Cerebellar nuclear complex (tissue), 1 donor: ENCODE measurements around the gene EMP2.
"Not testable (repeated sequence)": the region's sequence is repeated elsewhere in the genome, so short reads cannot be mapped to it uniquely, and the experiment has no call there.

ENCODE experiments used
- DNase-seq, 2 experiments: peaks; one replicate each; lab custom pipeline; 2025; lab: John Stamatoyannopoulos, UW

The EMP2 gene

DNA sequence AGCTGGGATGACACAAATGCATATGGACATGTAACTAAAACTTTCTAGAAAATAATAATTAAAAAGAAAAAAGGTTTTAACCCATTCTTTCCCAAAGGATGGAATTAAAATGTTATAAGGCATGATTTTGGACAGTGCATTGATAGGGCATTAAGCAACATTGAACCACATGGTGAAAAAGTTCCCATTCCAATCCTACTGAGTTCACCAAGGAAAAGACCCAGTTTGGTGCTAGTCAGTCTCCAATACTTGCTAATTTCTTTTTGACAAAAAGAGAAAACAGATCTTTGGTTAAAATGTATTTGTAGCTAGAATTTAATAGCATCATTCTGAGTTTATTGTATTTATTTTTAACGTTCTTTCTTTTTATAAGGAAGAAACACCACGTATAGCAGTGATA lies 28.1 kb downstream of the EMP2 start:
- no peak for DNase-seq

DNA sequence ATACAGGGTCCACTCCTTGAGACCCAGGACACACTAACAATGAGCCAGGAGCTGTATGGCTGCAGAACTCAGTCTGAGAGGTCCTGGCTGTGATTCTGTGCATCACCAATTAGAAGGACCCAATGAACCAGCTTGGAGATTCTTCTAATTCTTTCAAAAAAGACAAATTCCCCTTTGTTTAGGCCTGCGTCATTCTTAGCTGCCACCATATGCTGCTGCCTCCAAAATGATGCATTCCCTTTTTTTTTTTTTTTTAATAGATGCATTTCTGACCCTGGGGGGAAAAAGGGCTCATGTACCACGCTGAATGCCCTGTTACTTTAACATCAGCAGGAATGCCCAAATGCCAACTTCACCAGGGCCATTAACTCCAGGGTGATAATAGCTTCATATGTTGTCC lies 28.5 kb downstream of the EMP2 start:
- no peak for DNase-seq

DNA sequence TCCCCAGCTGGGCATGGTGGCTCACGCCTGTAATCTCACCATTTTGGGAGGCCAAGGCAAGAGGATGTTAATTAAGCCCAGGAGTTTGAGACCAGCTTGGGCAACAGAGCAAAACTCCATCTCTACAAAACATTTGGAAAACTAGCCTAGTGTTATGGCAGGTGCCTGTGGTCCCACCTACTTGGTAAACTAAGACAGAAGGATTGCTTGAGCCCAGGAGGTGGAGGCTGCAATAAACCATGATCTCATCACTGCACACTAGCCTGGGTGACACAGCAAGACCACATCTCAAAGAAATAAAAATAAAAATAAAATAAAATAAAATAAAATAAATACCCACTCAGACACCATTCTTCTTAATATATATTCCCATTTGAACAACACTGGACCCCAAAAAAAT lies 32.0 kb downstream of the EMP2 start:
- DNase-seq = no peak

DNA sequence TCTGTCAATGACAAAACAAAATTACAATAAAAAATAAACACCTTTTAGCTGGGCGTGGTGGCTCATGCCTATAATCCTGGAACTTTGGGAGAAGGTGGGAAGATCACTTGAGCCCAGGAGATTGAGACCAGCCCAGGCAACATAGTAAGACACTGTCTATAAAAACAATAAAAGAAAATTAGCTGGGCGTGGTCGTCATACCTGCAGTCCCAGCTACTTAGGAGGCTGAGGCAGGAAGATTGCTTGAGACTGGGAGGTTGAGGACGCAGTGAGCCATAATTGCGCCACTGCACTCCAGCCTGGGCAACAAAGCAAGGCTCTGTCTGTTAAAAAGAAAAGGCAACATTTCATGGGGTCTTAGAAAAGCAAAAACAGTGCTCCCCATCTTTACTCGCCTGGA lies 32.7 kb downstream of the EMP2 start:
- no peak for DNase-seq

DNA sequence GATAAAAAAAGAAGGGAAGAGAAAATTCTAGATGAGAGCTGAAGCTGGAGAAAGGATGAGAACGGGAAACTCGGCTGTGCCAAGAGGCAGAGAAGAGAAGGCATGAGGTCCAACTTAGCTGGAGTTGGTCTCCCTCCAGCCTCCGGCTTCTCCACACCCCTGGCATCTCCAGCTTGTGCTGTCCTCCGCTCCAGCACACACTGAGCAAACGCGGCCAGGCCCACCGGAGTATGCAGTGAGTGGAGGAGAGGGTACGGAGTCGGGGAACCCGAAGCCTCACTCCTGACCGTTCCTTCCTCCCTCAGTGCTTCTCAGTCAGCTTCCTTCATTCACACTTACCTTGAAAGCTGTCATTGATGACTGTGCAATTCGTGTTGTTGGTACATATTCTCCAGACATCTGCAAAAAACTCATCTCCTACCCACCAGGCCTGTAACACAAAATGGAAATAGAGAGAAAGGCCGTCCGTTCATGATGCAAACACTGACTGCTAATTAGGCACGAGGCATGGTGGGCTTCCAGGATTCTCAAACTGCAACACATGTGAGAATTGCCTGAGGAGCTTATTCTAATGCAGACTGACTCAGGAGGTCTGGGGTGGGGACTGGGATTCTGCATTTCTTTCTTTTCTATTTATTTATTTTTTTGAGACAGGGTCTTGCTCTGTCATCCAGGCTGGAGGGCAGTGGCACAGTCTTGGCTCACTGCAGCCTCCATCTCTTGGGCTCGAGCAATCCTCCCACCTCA lies 37.0 kb downstream of the EMP2 start:
- no peak for DNase-seq

DNA sequence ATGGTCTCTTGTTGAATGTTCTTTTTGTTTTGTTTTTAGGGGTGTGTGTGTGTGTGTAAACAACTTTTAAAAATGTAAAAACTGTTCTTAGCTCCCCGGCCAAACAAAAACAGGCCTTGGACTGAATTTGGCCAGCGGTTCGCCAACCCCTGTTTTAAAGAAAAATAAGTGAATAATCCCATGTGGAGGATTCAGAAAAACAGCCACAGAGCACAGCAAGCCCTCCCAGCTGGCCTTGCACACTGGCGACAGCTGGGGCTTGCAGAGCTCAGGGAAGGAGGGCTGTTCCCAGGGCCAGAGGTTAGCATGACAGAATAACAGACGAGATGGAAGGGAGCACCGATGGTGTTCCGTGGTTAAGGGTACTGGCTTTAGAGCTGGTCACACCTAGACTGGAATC lies 39.0 kb downstream of the EMP2 start:
- no peak for DNase-seq

DNA sequence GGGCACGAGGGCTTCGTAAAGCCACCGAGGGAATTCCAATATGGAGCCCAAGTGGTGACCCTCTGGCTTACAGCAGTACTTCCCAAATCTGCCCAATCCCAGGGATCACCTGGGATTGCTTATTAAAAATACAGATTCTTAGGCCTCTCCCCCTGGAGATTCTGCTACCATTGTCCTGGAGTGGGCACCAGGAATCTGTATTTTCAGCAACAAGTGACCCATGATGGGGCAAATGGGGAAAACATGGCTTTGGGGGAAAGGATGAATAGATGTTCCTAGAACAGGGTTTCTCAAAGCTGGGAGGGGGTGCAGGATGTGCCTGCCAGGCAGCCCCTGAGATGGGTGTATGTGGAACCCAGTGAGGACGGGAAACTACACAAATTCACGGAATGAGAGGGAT lies 40.6 kb downstream of the EMP2 start:
- no peak for DNase-seq

DNA sequence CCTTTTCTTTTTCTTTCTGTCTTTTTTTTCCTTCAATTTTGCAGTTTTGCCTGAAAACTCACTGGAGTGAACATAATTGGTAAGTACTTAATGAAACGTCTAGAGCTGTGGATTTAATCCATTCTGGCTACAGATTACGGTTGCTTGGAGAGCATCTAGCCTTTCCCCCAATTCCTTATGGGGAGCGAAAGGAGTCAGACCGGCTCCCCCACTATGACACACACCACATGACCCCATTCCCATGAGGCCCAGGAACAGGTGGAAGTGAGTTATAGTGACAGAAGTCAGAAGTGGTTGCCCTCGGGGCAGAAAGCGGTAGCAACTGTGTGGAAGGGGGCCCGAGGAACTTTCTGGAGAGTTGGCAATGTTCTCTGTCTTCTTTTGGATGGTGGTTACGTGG lies 41.2 kb downstream of the EMP2 start:
- DNase-seq = no peak

DNA sequence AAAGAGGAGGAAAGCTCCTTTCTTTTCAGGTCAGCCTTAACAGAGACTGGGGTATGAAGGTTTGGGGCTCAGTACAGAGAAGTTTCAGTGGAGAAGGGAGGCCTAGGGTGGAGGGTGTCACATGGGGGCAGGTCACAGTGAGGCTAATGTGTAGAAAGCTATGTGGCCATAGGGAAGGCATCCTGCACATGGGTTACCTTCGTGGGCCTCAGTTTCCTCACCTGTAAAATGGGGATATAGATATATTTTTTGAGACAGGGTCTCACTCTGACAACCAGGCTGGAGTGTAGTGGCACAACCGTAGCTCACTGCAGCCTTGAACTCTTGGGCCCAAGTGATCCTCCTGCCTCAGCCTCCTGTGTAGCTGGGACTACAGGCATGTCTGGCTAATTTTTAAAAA lies 41.8 kb downstream of the EMP2 start:
- no peak for DNase-seq

DNA sequence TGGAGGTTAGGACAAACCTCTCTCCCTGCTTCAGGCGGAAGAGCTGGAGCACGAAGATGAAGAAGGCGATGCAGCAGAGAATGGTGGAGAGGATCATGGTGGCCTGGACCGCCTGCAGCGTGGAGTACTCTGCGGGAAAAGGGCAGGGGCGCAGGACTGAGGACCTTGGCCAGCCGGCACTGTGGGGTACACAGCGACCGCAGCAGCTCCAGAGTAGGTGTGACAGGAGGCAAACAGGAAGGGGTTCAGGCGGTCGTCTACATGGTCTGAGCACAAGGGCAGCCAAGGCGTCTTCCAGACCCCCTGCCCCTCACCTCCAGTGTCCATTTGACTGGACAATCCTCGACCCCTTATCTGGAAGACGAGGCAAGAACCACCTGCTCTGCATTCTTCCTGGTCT lies 42.5 kb downstream of the EMP2 start:
- no peak for DNase-seq

DNA sequence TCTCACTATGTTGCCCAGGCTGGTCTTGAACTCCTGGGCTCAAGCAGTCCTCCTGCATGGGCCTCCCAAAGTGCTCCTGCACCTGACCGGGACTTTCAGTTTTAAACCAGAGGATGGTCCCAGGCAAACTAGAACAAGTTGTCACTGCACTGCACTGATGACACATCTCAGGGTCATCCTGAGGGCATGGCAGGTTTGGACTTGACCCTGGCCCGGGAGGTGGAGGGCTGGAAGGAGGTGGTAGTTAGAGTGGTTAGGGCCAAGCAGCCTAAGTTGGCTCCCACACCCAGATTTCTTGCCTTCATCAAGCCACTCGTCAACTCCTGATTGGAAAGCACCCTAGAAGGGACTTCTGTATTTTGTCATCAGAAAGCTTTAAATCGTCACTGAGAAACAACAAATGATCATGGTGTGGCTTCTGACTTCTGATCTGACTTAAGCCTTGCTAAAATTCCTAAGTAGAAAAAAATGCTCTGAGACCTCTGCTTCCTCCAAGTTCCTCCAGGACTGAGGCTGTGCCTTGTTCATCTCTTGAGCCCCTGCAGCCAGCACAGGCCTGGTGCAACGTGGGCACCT lies 43.5 kb downstream of the EMP2 start:
- DNase-seq = no peak

DNA sequence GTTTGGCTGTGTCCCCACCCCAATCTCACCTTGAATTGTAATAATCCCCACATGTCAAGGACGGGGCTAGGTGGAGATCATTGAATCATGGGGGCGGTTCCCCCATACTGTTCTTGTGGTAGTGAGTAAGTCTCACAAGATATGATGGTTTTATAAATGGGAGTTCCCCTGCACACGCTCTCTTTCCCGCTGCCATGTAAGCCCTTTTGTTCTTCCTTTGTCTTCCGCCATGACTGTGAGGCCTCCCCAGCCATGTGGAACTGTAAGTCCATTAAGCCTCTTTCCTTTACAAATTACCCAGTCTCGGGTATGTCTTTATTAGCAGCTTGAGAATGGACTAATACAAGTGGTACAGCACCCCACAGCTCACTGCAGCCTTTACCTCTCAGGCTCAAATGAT lies 44.1 kb downstream of the EMP2 start:
- DNase-seq = not testable (repeated sequence)

DNA sequence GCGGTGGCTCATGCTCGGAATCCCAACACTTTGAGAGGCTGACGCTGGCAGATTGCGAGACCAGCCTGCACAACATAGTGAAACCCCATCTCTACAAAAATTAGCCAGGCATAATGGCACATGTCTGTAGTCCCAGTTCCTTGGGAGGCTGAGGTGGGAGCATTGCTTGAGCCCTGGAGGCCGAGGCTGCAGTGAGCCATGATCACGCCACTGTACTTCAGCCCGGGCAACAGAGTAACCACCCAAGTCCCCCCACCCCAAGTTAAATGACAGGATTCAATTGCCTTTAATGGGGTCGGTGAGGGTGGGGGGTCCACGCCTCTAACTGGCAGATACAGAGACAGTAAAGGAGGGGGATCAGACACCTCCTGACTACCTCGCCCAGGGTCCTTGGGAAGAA lies 44.9 kb downstream of the EMP2 start:
- DNase-seq = no peak

DNA sequence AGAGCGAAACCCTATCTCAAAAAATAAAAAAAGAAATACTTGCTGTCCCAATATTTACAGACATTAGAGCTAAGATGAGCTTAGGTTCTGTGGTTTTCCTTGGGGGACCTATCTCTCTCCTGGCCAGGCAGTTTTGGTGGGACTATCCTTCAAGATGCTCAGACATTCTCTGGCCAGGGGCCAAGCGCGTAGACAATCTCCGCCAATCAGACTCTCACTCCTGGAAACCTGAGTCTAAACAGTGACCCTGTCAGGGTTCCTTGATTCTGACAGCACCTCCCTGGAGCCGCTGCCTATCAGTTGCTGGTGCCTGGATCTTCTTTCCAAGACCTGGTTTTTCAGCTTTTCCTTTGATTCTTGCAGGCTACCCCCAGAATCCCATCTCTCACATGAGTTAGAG lies 45.6 kb downstream of the EMP2 start:
- no peak for DNase-seq

DNA sequence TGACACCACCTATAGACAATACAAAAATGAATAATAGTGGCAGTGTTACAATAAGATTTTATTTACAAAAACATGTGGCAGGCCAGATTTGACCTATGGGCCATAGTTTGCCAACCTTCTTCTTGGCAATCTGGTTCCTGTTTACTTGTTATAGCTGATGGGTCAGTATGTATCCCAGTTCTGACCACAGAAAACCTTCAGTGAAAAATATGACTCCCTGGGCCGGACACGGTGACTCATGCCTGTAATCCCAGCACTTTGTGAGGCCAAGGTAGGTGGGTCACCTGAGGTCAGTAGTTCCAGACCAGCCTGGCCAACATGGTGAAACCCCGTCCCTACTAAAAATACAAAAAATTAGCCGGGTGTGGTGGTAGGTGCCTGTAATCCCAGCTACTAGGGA lies 46.8 kb downstream of the EMP2 start:
- not testable (repeated sequence) for DNase-seq

DNA sequence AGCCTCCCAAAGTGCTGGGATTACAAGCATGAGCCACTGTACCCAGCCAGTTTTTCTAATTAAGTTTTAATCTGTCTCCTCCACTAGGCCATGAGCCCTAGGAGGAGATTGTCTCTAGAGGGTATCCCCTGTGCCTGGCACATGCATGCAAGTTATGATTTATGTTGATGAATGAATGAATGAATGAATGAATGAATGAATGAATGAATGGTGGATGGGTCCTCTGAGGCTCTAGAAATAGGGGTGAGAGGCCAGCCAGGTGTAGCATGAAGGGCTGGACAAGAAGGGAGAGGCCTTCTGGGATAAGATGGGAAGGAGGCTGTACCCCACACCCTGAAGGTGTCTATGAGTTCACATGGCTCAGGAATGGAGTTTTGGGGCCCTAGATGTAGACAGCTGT lies 48.8 kb downstream of the EMP2 start:
- DNase-seq = no peak

DNA sequence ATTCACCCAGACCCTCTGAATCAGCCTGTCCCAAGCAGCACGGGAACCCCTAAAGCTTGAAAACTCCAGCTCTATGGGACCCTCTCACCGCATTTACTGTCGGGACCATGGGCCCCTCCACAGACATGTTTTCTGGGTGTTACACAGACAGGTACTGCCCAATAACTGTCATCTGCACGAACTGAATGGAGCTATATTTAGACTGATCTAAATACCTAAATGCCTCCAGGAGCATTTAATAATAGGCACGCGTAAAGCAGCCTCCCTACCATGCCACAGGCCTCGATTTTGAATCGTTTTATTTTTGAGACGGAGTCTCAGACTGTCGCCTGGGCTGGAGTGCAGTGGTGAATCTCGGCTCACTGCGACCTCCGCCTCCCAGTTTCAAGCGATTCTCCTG lies 49.7 kb downstream of the EMP2 start:
- no peak for DNase-seq

DNA sequence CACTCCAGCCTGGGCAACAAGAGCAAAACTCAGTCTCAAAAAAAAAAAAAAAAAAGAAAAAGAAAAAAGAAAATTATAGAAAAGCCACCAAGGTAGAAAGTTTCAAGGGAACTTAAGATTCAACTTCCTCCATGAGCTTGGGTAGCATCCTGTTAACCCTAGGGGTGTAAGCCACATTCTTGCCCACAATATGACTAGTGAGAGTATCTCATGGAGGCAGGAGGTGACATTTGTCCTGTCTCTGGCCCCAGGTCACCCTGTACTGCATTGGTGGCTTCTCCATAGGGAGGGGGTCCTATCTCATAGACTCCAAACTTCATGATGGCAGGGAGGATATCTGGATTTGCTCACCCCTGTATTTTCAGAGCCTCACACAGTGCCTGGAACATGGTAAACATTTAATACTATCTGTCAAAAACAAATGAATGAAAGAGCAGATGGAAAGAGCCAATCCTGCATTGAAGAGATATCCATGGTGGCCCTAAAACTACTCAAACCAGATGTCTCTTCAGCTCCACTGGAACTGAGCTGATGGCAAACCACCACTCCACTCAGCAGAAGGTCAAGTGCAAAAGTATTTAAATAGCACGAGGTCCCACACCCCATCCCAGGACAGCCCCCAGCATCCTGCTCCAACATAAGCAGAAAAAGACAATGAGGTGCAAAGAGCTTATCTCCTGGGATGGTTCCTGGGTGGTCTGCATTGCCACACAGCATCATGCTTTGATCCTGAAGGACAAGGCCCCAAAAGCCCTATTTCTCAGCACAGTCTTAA lies 50.3 kb downstream of the EMP2 start:
- no peak for DNase-seq

DNA sequence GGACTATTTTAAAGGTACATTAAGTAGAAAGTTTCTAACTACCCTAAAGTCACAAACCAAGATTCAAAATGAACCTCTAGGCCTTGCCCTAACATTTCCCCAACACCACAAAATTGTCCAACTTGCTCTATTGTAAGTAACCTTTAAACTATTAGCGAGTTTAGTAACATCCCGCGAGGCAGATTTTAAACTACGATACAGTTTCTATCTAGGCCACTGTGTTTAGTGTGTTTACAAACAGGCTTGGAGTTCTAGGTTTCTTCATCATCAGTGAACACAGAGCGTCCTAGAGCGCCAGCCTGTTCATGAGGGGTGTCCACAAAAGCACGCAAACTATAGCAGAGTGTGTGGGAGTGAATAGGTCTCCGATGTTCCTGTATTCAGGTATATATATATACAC lies 51.8 kb downstream of the EMP2 start:
- DNase-seq = no peak

DNA sequence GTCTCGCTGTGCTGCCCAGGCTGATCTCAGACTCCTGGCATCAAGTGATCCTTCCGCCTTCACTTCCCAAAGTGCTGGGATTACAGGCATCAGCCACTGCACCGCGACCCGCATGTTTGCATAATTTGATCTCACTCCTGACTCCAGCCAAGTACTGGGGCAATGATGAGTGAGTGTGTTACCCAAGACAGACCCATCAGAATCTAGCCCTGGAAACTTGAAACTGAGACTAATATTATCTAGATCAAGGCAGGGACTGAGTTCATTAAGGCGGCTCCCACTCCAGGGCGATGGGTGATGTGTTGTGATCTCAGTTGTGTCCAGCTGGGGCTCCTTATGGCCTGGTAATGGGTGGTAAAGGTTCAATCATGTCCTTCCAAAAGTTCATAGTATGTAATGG lies 53.4 kb downstream of the EMP2 start:
- no peak for DNase-seq

DNA sequence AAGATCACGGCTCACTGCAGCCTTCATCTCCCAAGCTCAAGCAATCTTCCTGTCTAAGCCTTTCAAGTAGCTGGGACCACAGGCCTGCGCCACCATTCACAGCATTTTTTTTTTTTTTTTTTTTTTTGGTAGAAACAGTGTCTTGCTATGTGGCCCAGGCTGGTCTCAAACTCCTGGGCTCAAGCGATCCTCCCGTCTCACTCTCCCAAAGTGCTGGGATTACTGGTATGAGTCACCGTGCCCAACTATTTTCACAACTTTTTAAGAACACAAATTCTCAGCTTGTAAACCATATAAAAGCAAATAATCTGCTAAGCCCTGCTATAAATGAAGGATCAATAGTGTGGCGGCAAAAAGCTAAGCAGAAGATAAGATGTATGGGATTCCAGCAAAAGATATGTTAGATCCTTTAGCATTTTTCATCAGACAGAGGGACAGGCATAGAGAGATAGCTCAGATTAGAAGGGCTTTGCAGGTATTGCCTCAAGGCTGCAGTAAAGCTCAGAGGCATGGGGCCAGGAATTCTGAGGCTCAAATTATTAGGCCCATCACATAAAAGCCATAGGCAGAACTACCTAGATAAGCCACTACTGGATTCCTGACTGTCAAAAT lies 55.1 kb downstream of the EMP2 start:
- DNase-seq = no peak

DNA sequence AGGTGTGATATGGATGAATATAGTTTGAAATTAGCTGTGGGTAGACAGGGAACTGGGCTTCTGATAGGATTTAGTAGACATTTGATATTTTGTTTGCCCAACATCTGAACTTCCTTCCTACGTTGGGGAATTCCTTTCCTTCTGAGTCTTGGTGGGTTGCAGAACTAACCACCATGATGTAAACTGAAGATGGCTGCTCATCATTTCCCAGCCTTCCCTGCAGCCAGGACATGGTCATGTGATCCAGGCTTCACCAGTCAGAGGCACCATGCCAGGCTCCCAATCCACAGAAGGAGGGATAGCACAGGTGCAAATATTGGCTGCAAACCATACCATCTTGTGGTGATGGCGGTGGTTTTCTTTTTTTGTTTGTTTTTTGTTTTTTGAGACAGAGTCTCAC lies 57.4 kb downstream of the EMP2 start:
- no peak for DNase-seq

DNA sequence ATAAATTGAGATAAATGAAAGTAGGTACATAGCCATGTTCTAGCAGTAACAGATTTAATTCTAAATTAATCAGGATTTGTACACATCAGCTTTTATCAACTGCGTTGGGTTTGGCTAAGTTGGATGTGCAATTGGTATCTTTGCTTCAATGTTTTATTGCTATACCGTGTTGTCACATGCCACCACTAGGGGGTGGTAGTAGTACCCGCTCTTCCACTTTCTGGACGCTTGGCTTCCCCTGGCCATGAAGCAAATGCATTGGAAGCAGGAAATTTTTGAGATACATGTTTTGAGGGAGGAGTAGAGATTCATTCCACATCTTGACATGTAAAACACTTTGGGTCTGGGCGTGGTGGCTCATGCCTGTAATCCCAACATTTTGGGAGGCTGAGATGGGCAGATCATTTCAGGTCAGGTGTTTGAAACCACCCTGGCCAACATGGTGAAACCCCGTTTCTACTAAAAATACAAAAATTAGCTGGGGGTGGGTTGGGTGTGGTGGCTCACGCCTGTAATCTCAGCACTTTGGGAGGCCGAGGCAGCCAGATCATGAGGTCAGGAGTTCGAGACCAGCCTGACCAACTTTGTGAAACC lies 58.6 kb downstream of the EMP2 start:
- DNase-seq = peak in 1 of 2 experiments; percentile 15
